ENCODE measurements around the gene PAK4. TPM values are rescaled to one million over a fixed set of nuclear protein-coding genes. Genes with fewer than 3 reads are reported as not detected.

The PAK4 gene
- total RNA-seq, 4 donors from 2014 or later: 20.7 to 25.3 (median 23.6) TPM

DNA sequence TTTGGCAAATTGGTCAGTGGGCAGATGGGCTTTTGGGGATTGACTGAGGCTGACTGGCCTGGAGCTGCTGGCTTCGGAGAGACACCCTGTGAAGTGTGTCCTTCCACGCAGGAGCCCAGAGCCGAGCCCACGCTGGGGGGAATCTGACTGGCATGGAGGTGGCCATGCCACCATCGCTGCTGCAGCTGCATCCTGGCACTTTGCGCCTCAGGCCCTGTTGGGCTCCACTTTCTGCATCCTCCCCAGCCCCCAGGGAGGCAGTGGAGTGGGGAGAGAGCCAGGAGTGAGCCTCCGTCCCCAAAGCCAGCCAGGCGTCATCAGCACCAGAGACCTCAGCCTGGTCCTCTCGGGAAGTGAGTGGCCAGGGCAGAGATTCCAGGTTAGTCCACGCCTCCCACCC lies 54.2 kb downstream of the PAK4 start:
- DNase-seq (ENCODE audit: low spot score in 2 of 2): no peak
- Histone ChIP-seq H3K27me3 (no peaks in the 10 kb centered on the region), H3K4me1 (no peaks in the 10 kb centered on the region), H3K36me3 (peaks cover 53% of the 10 kb centered on the region), H3K9me3 (no peaks in the 10 kb centered on the region), H3K27ac (no peak overlapping the region), H3K4me3 (no peak overlapping the region)
- TF ChIP-seq, protein P1, sequence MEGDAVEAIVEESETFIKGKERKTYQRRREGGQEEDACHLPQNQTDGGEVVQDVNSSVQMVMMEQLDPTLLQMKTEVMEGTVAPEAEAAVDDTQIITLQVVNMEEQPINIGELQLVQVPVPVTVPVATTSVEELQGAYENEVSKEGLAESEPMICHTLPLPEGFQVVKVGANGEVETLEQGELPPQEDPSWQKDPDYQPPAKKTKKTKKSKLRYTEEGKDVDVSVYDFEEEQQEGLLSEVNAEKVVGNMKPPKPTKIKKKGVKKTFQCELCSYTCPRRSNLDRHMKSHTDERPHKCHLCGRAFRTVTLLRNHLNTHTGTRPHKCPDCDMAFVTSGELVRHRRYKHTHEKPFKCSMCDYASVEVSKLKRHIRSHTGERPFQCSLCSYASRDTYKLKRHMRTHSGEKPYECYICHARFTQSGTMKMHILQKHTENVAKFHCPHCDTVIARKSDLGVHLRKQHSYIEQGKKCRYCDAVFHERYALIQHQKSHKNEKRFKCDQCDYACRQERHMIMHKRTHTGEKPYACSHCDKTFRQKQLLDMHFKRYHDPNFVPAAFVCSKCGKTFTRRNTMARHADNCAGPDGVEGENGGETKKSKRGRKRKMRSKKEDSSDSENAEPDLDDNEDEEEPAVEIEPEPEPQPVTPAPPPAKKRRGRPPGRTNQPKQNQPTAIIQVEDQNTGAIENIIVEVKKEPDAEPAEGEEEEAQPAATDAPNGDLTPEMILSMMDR (IDR thresholded peaks at IDR 0.05): no peak
- TF ChIP-seq POLR2AphosphoS5 (IDR thresholded peaks at IDR 0.05) (no peak), POLR2A (IDR thresholded peaks at IDR 0.05) (no peak), EP300 (IDR thresholded peaks at IDR 0.05) (no peak)
- 89% methylated on average over 3 of the region's 10 CpGs for WGBS

DNA sequence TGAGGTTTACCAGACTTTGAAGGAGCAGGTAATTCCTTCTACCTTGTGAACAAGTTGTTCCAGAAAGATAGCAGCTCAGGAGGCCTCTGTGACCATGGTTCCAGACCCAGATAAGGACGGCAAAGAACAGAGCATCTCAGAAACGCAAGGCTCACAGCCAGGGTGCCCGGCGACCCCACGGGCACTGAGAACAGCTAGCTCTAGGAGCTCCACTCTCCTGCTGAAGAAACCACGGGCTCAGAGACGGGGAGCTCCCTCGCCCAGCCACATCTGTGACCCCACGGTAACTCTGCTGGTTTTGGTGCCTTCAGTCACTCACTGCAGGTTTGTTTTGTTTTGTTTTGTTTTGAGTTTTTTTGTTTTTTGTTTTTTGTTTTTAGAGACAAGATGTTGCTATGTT lies 55.2 kb downstream of the PAK4 start:
- DNase-seq (ENCODE audit: low spot score in 2 of 2): no peak
- Histone ChIP-seq H3K4me3 (no peak overlapping the region), H3K9me3 (no peaks in the 10 kb centered on the region), H3K36me3 (peaks cover 43% of the 10 kb centered on the region), H3K4me1 (no peaks in the 10 kb centered on the region), H3K27ac (no peak overlapping the region), H3K27me3 (no peaks in the 10 kb centered on the region)
- TF ChIP-seq, protein P1 (IDR thresholded peaks at IDR 0.05): no peak
- TF ChIP-seq EP300 (IDR thresholded peaks at IDR 0.05) (no peak), POLR2AphosphoS5 (IDR thresholded peaks at IDR 0.05) (no peak), POLR2A (IDR thresholded peaks at IDR 0.05) (no peak)
- 87% methylated on average over 9 of the region's 9 CpGs for WGBS

DNA sequence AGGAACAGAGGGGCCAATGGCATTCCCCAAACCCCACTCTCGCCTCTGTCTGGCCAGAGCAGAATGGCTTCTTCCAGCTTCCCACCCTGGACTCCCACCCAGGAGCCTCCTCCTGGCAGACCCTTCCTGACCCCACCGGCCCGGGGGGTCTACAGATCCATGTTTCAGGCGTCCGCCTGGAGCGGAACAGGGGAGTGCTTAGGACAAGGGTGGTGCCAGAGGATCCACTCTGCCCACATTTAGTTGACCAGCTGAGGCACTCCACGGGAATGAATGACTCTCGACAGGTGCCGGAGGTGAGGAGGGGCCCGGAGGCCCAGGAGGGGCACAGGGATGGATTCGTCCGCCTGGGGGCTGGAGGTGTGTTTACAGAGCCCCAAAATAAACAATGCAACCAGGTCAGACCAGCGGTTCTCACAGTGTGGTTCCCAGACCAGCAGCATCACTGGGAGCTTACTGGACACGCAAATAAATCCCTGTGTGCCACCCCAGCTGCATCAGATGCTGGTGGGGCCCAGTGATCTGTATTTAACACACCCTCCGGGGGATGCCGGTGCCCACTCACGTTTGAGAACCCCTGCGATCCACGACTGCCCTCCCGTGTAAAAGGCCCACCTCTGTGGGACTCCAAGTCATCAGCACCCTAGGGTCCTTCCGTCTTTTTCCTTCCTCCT lies 56.1 kb downstream of the PAK4 start:
- Histone ChIP-seq H3K36me3 (peaks cover 34% of the 10 kb centered on the region), H3K27ac (no peak overlapping the region), H3K9me3 (no peaks in the 10 kb centered on the region), H3K4me3 (no peak overlapping the region), H3K4me1 (no peaks in the 10 kb centered on the region), H3K27me3 (no peaks in the 10 kb centered on the region)
- 80% methylated on average over 21 of the region's 21 CpGs for WGBS
- DNase-seq (ENCODE audit: low spot score in 2 of 2): no peak
- no peak for TF ChIP-seq EP300 (IDR thresholded peaks at IDR 0.05)
- TF ChIP-seq POLR2AphosphoS5 (IDR thresholded peaks at IDR 0.05): no peak
- TF ChIP-seq, protein P1 (IDR thresholded peaks at IDR 0.05): no peak
- no peak for TF ChIP-seq POLR2A (IDR thresholded peaks at IDR 0.05)

DNA sequence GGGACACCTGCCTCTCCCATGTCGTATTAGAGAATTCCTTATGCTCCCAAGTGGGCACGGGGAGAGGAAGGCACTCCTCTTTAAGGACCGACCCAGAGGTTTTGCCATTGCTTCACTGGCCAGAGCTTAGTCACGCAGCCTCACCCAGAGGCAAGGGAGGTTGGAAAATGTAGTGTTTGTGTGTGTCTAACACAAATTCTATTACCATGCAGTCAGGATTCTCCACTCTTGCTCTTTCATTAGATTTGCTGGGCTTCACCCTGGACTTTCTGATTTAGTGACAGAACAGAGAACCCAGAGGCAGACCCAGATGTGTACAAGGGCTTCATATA lies 56.6 kb downstream of the PAK4 start:
- Histone ChIP-seq H3K27ac (no peak overlapping the region), H3K27me3 (no peaks in the 10 kb centered on the region)
- WGBS: 77% methylated on average over 4 of the region's 4 CpGs

DNA sequence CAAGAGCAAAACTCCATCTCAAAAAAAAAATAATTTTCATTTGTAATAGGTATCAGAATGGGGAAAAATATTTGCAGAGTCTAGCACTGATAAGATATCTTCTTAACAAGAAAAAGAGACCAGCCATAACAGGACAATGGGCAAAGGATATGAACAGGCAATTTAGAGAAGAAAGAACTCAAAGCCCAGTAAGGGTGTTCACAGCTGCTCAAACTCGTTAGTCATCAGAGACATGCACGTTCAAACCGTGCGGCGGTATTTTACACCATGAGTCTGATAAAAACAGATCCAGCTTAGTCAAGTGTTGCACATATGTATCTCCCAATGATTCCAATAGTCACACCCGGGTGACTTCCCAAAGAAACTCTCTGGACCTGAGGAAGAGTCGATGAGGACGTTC lies 57.5 kb downstream of the PAK4 start:
- H3K27ac ChIP-seq: no peak overlapping the region
- H3K4me3 ChIP-seq: no peak overlapping the region
- H3K9me3 ChIP-seq: no peaks in the 10 kb centered on the region
- TF ChIP-seq, protein P1 (IDR thresholded peaks at IDR 0.05): no peak
- TF ChIP-seq POLR2AphosphoS5 (IDR thresholded peaks at IDR 0.05) (no peak), POLR2A (IDR thresholded peaks at IDR 0.05) (no peak), EP300 (IDR thresholded peaks at IDR 0.05) (no peak)
- H3K27me3 ChIP-seq: peaks cover 4% of the 10 kb centered on the region
- peaks cover 7% of the 10 kb centered on the region for H3K4me1 ChIP-seq
- DNase-seq (ENCODE audit: low spot score in 2 of 2): no peak
- peaks cover 19% of the 10 kb centered on the region for H3K36me3 ChIP-seq
- WGBS: 67% methylated on average over 8 of the region's 8 CpGs

More for the DNA sequence above, 56.6 kb downstream of the PAK4 start:
- H3K4me1 ChIP-seq: peaks cover under 1% of the 10 kb centered on the region
- DNase-seq (ENCODE audit: low spot score in 2 of 2): no peak
- no peaks in the 10 kb centered on the region for H3K9me3 ChIP-seq
- no peak overlapping the region for H3K4me3 ChIP-seq
- no peak for TF ChIP-seq EP300 (IDR thresholded peaks at IDR 0.05)
- TF ChIP-seq POLR2AphosphoS5 (IDR thresholded peaks at IDR 0.05): no peak
- H3K36me3 ChIP-seq: peaks cover 29% of the 10 kb centered on the region

DNA sequence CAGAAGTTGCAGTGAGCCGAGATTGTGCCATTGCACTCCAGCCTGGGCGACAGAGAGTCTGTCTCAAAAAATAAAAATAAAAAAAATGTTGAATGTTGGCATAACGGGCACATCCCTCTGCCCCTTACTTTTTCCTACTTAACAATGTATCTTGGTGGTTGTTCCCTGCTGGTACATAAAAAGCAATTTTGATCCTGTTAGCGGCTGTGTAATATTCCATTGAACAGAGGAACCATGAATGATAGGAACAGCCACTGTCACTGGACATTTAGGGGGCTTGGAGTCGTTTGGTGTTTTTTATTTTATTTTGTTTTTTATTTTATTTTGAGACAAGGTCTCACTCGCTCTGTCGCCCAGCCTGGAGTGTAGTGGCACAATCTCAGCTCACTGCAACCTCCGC lies 60.8 kb downstream of the PAK4 start:
- Histone ChIP-seq H3K27ac (no peak overlapping the region), H3K27me3 (peaks cover 4% of the 10 kb centered on the region), H3K4me3 (no peak overlapping the region), H3K4me1 (peaks cover 7% of the 10 kb centered on the region), H3K9me3 (no peaks in the 10 kb centered on the region), H3K36me3 (no peaks in the 10 kb centered on the region)
- TF ChIP-seq EP300 (IDR thresholded peaks at IDR 0.05): no peak
- TF ChIP-seq POLR2A (IDR thresholded peaks at IDR 0.05): no peak
- TF ChIP-seq, protein P1 (IDR thresholded peaks at IDR 0.05): no peak
- no peak for TF ChIP-seq POLR2AphosphoS5 (IDR thresholded peaks at IDR 0.05)
- DNase-seq (ENCODE audit: low spot score in 2 of 2): no peak
- 88% methylated on average over 8 of the region's 8 CpGs for WGBS

Data from suprapubic skin (tissue), 4 donors.